HL-60 (cell line): ENCODE measurements around the gene ATXN8OS.

Experiments
- GABPA ChIP-seq: IDR thresholded peaks from 2 replicates; pipeline ENCODE4 v1.6.1; 2012; ENCODE audit warnings: low read depth
- TF ChIP-seq, protein P1 (sequence below): IDR thresholded peaks from one replicate; pipeline ENCODE4 v1.5.1; 2011; ENCODE audit warnings: low read length, control low read depth, inconsistent platforms; ENCODE audit not compliant: insufficient read depth
- TF ChIP-seq, protein P2 (sequence below): IDR thresholded peaks from 2 replicates; pipeline ENCODE4 v1.6.1; 2012; ENCODE audit warnings: low read depth; ENCODE audit not compliant: insufficient replicate concordance

DNA sequence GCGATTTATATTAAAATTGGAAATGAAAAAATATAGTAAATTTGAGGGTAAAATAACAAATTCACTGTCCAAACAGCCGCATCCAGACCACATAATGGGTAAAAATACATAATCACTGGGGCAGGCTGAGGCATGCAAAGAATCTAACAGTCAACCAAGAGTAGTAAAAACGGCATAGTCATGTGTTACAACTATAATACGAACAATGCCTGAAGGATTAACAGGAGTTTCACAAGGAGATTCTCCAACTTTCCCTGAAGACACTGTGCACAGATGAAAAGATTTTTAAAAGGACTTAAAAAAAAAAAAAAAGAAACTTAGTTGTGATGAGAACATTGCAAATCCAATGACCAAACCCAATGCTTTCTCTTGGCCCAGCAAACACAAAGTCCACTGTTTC lies 20.4 kb upstream of the ATXN8OS start:
- TF ChIP-seq, protein P1, sequence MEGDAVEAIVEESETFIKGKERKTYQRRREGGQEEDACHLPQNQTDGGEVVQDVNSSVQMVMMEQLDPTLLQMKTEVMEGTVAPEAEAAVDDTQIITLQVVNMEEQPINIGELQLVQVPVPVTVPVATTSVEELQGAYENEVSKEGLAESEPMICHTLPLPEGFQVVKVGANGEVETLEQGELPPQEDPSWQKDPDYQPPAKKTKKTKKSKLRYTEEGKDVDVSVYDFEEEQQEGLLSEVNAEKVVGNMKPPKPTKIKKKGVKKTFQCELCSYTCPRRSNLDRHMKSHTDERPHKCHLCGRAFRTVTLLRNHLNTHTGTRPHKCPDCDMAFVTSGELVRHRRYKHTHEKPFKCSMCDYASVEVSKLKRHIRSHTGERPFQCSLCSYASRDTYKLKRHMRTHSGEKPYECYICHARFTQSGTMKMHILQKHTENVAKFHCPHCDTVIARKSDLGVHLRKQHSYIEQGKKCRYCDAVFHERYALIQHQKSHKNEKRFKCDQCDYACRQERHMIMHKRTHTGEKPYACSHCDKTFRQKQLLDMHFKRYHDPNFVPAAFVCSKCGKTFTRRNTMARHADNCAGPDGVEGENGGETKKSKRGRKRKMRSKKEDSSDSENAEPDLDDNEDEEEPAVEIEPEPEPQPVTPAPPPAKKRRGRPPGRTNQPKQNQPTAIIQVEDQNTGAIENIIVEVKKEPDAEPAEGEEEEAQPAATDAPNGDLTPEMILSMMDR = no peak
- TF ChIP-seq, protein P2, sequence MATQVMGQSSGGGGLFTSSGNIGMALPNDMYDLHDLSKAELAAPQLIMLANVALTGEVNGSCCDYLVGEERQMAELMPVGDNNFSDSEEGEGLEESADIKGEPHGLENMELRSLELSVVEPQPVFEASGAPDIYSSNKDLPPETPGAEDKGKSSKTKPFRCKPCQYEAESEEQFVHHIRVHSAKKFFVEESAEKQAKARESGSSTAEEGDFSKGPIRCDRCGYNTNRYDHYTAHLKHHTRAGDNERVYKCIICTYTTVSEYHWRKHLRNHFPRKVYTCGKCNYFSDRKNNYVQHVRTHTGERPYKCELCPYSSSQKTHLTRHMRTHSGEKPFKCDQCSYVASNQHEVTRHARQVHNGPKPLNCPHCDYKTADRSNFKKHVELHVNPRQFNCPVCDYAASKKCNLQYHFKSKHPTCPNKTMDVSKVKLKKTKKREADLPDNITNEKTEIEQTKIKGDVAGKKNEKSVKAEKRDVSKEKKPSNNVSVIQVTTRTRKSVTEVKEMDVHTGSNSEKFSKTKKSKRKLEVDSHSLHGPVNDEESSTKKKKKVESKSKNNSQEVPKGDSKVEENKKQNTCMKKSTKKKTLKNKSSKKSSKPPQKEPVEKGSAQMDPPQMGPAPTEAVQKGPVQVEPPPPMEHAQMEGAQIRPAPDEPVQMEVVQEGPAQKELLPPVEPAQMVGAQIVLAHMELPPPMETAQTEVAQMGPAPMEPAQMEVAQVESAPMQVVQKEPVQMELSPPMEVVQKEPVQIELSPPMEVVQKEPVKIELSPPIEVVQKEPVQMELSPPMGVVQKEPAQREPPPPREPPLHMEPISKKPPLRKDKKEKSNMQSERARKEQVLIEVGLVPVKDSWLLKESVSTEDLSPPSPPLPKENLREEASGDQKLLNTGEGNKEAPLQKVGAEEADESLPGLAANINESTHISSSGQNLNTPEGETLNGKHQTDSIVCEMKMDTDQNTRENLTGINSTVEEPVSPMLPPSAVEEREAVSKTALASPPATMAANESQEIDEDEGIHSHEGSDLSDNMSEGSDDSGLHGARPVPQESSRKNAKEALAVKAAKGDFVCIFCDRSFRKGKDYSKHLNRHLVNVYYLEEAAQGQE = no peak
- TF ChIP-seq GABPA = no peak
